ENCODE data around the gene MAP1LC3B2. TPM values are rescaled to one million over a fixed set of nuclear protein-coding genes. Genes with fewer than 3 reads are reported as not detected.

The MAP1LC3B2 gene
- polyA plus RNA-seq, 1 donor from 2014 or later = 6.9 TPM

DNA sequence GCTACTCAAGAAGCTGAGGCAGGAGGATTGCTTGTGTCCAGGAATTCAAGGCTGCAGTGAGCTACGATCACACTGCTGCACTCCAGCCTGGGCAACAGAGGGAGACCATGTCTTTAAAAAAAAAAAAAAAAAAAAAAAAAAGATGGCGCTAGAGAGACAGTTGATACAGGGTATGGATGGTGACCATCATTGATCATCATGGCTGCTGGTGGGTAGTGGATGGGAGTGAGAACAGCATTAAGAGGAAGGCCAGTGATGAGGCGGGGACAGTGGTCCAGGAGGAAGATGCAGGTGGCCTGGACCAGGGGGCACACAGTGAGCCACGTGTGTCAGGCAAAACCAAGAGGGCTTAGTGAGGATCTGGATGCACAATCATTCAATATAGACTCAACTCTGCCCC lies 26.8 kb upstream of the MAP1LC3B2 start:
- Mint-ChIP-seq H3K36me3 (peaks cover 6% of the 10 kb centered on the region), H3K27ac (peak overlapping the region; percentile 10 to 33 (median 18)), H3K4me1 (peaks cover 10 to 21% (median 12%) of the 10 kb centered on the region in 3 donors), H3K9me3 (no peaks in the 10 kb centered on the region), H3K27me3 (no peaks in the 10 kb centered on the region), H3K4me3 (peak overlapping the region; percentile 51 to 99 (median 92))

DNA sequence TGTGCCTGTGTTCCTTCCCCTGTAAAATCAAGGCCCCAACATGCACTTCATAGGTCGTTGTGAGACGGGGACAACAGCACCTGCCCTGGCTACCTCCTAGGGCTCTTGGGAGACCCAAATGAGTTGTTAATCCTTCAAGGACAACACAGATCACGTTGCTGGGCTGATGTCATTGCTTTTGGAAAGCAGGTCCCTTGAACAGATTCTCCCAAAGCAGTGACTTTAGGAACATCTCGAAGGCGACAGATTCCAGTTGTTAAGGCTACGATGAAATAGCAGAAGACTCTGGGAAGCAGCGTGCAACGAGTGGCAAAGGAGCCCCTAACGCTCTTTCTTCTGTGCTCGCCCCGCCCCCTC lies 26.2 kb upstream of the MAP1LC3B2 start:
- Mint-ChIP-seq H3K4me3 (peak overlapping the region; percentile 51 to 99 (median 92)), H3K4me1 (peaks cover 15 to 25% (median 17%) of the 10 kb centered on the region in 3 donors), H3K36me3 (peaks cover 6% of the 10 kb centered on the region), H3K9me3 (no peaks in the 10 kb centered on the region), H3K27me3 (no peaks in the 10 kb centered on the region), H3K27ac (peak overlapping the region; percentile 18 to 91 (median 34))

DNA sequence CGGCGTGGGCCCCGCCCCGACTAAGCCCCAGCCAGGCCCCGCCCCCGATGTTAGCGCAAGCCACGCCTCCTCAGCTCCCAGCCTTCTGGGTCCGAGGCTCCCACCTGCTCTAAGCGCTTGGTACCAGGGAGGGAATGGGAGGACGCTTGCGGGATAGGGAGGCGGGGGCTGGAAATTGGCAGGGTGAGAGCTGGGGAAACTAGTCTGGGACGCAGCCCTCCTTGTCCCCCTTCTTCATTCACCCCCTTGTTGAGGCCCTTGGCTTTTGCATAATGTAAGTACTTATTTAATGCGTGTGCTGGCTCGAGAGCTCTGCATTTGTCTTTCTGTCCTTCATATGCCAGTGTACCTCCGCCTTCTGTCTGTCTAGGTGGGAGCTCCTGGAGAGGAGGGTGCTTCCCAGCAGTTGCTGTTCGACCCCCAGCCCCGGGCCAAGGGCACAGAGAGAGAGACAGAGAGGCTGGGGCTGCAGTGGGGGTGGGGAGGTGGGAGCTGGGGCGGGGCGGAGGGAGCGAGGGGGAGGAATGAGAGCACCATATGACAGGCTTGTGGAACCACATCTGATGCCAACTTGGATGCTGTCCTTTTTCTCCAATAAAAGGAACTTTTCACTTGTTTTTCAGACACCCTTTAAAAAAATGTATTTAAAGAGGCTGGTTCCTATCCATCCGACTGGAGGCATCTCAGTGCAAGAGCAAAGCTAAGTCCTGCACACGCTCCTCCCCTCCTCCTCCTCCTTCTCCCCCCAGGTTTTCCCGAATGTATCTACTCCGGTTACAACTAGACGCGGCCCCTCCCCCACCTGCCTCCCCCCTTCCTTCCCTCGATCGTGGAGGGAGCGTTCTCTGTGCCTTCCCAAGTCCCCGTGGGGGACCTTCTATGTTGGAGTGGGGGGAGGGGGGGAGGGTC lies 25.6 kb upstream of the MAP1LC3B2 start:
- no peaks in the 10 kb centered on the region for H3K9me3 Mint-ChIP-seq
- H3K27me3 Mint-ChIP-seq = no peaks in the 10 kb centered on the region
- H3K4me3 Mint-ChIP-seq = peak overlapping the region; percentile 51 to 99 (median 92)
- peak overlapping the region in 2 of 3 donors; percentile 34 to 91 for H3K27ac Mint-ChIP-seq
- H3K4me1 Mint-ChIP-seq = peaks cover 22 to 31% (median 22%) of the 10 kb centered on the region in 3 donors
- H3K36me3 Mint-ChIP-seq = peaks cover 5% of the 10 kb centered on the region

DNA sequence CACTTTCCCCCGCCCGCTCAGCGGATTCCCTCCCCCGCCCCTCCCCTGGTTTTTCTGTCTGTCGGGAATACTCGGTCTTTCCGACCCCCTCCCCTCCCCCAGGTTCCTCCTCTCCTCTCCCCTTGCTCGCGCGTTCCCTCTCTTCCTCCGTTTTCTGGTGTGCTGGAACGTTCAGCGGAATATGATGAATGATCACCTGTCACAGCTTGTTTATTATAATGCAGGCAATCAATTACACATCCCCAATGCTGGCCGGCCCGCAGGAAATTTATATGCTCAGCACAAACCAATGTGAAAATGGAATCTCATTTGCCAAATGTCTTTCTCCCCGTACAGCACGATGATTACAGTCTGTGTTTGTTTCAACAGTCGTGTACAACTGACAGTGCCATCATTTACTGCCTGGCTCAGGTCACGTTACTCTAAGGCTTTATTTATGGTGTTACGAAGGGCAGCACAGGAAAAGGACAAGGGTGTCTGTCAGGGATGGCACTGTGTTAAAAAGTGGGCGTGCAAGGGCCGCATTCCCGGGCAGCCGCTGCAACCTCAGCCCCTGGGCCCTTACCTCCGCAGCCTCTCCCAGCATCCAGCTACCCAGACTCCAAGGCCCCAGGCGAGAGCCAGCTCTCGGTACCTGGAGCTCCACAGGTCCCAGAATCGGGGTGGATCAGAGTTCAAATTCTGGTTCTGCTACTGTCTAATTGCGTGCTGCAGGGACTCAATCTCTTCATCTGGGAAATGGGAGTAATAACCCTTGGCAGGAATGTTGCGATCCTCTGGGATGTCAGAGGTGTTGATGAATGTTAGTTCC lies 24.7 kb upstream of the MAP1LC3B2 start:
- Mint-ChIP-seq H3K9me3 (no peaks in the 10 kb centered on the region), H3K27ac (peak overlapping the region in 1 of 3 donors; percentile 72), H3K4me3 (peak overlapping the region; percentile 51 to 99 (median 92)), H3K27me3 (no peaks in the 10 kb centered on the region), H3K4me1 (peaks cover 31 to 40% (median 31%) of the 10 kb centered on the region in 3 donors), H3K36me3 (peaks cover 4% of the 10 kb centered on the region)

DNA sequence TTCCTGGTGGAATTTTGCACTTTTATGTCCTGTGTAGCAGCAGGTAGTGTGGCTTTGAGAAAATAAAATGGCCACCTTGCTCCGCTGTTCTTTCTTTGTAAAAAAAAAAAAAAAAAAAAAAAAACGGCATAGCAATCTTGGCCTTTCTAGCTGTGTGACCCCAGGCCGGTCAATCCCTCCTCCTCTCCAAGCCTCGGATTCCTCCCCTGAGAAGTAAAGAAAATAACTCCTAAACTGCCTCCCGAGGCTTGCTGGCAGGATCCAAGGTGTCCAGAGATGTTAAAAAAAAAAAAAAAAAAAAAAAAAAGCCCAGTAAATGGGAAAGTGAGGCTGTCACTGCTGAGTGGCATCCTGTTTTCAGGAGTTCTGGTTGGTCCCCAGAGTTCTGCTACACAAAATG lies 23.9 kb upstream of the MAP1LC3B2 start:
- Mint-ChIP-seq H3K4me1 (peaks cover 36 to 46% (median 37%) of the 10 kb centered on the region in 3 donors), H3K36me3 (peaks cover 4% of the 10 kb centered on the region), H3K27me3 (no peaks in the 10 kb centered on the region), H3K27ac (no peak overlapping the region), H3K9me3 (no peaks in the 10 kb centered on the region), H3K4me3 (peak overlapping the region in 2 of 4 donors; percentile 11 to 51)

DNA sequence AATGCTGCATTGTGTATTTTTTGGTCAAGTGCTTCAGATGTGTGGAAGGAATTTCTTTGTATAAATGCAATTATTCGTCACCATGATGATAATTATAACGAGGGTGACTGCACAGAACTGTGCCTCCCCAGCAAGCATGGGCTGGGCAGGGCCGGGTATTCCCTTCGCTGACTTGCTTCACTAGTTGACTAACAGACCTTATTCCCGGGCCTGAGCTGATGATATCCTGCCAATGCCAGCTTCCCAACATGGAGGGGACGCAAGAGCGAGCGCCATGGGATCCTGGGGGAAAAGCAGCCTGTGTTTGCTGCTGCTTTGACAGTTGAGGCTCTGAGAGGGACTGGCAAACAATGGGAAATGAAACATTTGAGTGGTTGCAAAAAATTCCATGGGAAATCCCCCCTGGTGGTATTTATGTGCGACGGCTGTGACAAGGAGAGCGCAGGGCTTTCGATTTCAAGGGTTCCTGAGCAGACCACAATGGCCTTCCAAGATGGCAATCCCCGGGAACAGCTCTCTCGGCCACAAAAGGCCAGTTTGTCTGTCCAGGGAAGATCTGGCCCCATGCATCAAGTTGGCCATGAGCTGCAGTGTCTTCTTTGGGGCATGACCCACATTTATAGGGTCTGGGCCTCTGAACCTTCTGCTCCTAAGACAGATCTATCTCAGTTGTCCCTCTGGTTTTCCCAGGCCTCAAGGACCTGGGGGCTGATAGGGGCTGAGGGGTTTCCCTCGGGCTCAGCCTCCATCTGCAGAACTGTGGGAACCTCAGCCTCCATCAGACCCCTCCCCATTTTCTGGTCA lies 21.9 kb upstream of the MAP1LC3B2 start:
- Mint-ChIP-seq H3K27me3 (no peaks in the 10 kb centered on the region), H3K36me3 (peaks cover 2% of the 10 kb centered on the region), H3K27ac (peak overlapping the region; percentile 7 to 57 (median 39)), H3K4me3 (peak overlapping the region; percentile 51 to 92 (median 65)), H3K9me3 (peaks cover 0 to 4% (median 0%) of the 10 kb centered on the region in 3 donors), H3K4me1 (peaks cover 39 to 49% (median 42%) of the 10 kb centered on the region in 3 donors)

DNA sequence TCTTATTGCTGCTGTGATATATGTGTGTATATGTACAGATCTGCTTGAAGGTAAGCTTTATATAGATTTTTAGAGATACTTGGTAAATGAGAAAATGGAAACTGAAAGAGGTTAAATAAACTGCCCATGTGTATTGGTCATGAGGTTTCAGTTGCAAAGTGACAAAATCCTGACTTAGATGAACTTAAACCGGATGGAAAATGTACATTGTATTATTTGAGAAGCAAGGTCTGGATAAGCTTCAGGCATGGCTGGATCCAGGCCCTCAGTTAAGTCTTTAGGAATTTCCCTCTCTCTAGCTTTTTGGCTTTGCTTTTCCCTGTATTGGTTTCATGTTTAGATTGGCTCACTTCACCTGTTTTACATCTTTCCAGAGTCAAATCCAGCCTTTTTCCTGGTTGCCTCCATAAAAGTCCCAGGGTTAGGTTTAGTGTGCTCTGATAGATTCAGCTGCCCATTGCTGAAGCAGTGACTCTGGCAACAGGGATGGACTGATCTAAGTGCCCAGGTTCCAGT lies 21.0 kb upstream of the MAP1LC3B2 start:
- Mint-ChIP-seq H3K9me3 (peaks cover 0 to 4% (median 0%) of the 10 kb centered on the region in 3 donors), H3K4me1 (peaks cover 35 to 46% (median 38%) of the 10 kb centered on the region in 3 donors), H3K27ac (peak overlapping the region in 2 of 3 donors; percentile 7 to 39), H3K27me3 (no peaks in the 10 kb centered on the region), H3K4me3 (peak overlapping the region in 3 of 4 donors; percentile 51 to 92 (median 77)), H3K36me3 (peaks cover 2% of the 10 kb centered on the region)

DNA sequence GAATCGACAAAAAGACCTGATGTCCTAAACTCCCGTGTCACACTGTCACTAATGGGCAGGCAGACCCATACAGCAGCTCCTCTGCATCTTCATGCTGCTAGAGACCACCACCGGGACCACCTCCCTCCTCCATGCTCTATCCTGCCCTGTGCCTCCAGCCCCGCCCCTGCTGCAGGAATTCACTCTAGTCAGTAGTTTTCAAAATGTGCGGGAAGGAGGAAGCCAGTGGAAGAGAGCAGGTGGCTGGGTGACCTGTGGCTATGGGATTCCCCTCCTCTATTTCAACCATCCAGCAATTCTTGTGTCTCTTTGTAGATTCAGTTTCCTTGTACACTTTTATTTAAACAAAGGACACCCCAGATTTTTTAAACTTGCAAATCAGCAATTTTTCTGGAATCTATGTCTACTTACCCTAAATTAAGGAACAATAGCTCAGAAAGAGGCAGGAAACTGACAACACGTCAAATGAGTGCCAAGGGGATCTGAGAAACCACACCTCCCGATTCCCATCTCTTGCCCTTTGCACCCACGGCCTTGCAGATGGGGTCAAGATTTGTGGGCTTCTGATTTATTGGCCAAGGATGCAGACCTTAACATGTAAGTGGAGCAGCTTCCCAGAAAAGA lies 20.4 kb upstream of the MAP1LC3B2 start:
- H3K27me3 Mint-ChIP-seq = no peaks in the 10 kb centered on the region
- H3K36me3 Mint-ChIP-seq = peaks cover 2% of the 10 kb centered on the region
- H3K27ac Mint-ChIP-seq = peak overlapping the region in 2 of 3 donors; percentile 82 to 95
- peaks cover 35 to 46% (median 38%) of the 10 kb centered on the region in 3 donors for H3K4me1 Mint-ChIP-seq
- H3K4me3 Mint-ChIP-seq = peak overlapping the region in 3 of 4 donors; percentile 19 to 69 (median 44)
- H3K9me3 Mint-ChIP-seq = peaks cover 0 to 4% (median 0%) of the 10 kb centered on the region in 3 donors

DNA sequence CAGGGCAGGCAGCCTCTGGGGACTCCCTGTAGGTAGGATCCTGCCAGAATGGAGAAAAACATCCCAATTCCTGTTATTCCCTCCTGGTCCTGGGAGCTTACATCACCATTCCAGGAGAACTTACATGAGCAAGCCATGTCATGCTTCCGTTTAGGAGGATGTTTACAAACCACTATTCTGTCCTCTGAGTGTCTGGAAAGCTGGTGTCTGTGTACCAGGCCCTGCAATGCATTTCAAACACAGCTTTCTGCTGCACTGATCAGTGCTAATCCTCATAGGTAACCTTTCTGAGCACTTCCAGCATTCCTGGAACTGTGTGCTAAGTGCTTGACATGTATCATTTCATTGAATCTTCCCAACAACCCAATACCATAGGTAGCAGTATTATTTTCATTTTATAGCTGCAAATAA lies 19.8 kb upstream of the MAP1LC3B2 start:
- Mint-ChIP-seq H3K36me3 (peaks cover 2% of the 10 kb centered on the region), H3K4me1 (peaks cover 35 to 44% (median 38%) of the 10 kb centered on the region in 3 donors), H3K9me3 (peaks cover 0 to 4% (median 0%) of the 10 kb centered on the region in 3 donors), H3K4me3 (peak overlapping the region in 3 of 4 donors; percentile 9 to 69 (median 39)), H3K27ac (no peak overlapping the region), H3K27me3 (no peaks in the 10 kb centered on the region)

DNA sequence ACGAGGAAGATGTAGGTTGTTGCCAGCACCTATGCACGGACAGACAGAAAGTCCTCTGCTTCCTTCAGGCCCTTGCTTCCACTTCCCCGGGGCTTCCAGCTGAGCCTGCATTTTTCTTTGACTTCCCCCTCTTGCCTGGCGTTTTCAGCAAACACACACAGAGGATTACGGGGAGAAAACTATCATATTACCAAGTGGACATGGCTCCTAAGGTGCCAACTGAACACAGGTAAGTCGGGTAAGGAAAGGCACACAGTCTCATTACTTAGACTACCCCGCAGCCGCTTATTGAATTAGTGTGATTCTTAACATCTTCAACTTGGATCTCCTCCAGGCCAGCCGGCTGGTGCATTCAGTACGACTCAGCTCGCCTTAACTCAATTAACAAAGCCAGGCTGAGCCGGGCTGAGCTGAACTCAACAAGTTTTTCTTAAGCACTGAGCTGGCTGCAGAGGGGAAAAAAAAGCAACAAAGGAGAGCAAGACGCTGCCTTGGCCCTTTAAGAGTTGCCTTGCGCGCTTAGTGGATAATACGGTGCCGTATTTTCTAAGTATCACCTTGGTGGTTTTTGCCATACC lies 19.2 kb upstream of the MAP1LC3B2 start:
- Mint-ChIP-seq H3K4me3 (peak overlapping the region in 2 of 4 donors; percentile 9 to 69), H3K27ac (peak overlapping the region in 1 of 3 donors; percentile 13), H3K4me1 (peaks cover 38 to 42% (median 38%) of the 10 kb centered on the region in 3 donors), H3K27me3 (no peaks in the 10 kb centered on the region), H3K9me3 (peaks cover 0 to 4% (median 0%) of the 10 kb centered on the region in 3 donors), H3K36me3 (peaks cover 2% of the 10 kb centered on the region)

DNA sequence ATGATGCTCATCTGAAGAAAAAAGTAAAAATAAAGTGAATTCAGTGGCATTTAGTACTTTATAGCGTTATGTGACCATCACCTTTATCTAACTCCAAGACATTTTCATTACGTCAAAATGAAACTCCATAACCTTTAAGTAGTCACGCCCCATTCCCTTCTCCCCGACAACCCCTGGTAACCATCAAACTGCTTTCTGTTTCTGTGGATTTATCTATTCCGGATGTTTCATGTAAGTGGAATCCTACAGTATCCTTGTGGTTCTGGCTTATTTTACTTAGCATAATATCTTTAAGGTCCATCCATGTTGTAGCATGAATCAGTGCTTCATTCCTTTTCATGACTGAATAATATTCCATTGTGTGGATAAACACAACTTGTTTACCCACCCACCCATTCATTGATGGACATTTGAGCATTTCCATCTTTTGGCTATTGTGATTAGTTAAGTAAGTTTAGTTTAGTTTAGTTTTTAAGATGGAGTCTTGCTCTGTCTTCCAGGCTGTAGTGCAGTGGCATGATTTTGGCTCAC lies 18.5 kb upstream of the MAP1LC3B2 start:
- peaks cover 2% of the 10 kb centered on the region for H3K36me3 Mint-ChIP-seq
- H3K9me3 Mint-ChIP-seq = peaks cover 0 to 4% (median 0%) of the 10 kb centered on the region in 3 donors
- H3K4me1 Mint-ChIP-seq = peaks cover 38 to 41% (median 38%) of the 10 kb centered on the region in 3 donors
- no peak overlapping the region for H3K4me3 Mint-ChIP-seq
- no peaks in the 10 kb centered on the region for H3K27me3 Mint-ChIP-seq
- no peak overlapping the region for H3K27ac Mint-ChIP-seq

DNA sequence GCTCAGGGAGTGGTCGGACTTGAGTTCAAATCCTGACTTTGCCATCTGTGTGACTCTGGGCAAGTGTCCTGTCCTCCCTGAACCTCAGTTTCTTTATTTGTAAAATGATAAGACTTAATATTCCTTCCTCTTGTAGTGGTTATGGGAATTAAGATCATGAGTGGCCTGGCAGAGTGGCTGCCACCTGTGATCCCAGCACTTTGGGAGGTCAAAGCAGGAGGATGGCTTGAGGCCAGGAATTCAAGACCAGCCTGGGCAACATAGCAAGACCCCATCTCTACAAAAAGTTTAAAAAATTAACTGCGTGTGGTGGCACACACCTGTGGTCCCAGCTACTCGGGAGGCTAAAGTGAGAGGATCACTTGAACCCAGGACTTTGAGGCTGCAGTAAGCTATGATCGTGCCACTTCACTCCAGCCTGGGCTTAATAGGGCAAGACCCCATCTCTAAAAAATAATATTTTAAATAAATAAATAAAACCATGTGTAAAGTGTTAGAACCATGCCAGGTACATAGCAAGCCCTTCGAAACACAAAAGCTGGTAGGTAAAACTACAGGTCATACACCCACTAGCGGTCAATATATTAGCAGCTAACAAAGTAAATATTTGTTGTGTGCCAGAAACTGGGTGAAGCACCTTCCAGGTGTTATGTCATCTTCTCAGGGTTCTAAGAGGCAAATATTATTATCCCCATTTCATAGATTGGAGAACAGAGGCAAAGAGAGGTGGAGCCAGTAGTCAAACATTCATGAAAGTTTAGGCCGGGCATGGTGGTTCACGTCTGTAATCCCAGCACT lies 17.4 kb upstream of the MAP1LC3B2 start:
- peaks cover 0 to 4% (median 0%) of the 10 kb centered on the region in 3 donors for H3K9me3 Mint-ChIP-seq
- no peaks in the 10 kb centered on the region for H3K27me3 Mint-ChIP-seq
- no peak overlapping the region for H3K4me3 Mint-ChIP-seq
- H3K36me3 Mint-ChIP-seq = peaks cover 2% of the 10 kb centered on the region
- peaks cover 35 to 39% (median 38%) of the 10 kb centered on the region in 3 donors for H3K4me1 Mint-ChIP-seq
- H3K27ac Mint-ChIP-seq = no peak overlapping the region
